Brain microvascular endothelial cell (primary cell): Measurements from ENCODE around the gene SLC7A6.

Source experiments
- DNase-seq: peaks from one replicate; pipeline ENCODE4 v3.0.0-alpha.2; 2020
- H3K27ac ChIP-seq: fragments of 250-450 bp; sonication (Bioruptor Pico); 2 replicates; pipeline ENCODE4 v1.5.1; 2020; ENCODE audit warnings: mild to moderate bottlenecking, moderate library complexity
- H3K27me3 ChIP-seq: fragments of 250-450 bp; sonication (Bioruptor Pico); replicated peaks from 2 replicates; pipeline ENCODE4 v1.5.1; 2020; ENCODE audit warnings: mild to moderate bottlenecking
- H3K36me3 ChIP-seq: fragments of 250-450 bp; sonication (Bioruptor Pico); replicated peaks from 2 replicates; pipeline ENCODE4 v1.5.1; 2020; ENCODE audit warnings: mild to moderate bottlenecking
- H3K4me3 ChIP-seq: 2 replicates; pipeline ENCODE4 v1.5.1; 2011; ENCODE audit warnings: low read depth, mild to moderate bottlenecking, control low read depth, low read length, moderate library complexity
- in situ Hi-C: cut with HindIII; loops from 2 replicates; pipeline ENCODE4 v1.10.0; 2017; ENCODE audit warnings: low sequenced_read_pairs, low pct_ligation_motif_present
- TF ChIP-seq, protein P1 (sequence below): IDR thresholded peaks from 2 replicates; pipeline ENCODE4 v1.5.1; 2011; ENCODE audit warnings: low read depth, mild to moderate bottlenecking, moderate library complexity, low read length, control low read depth, inconsistent platforms; ENCODE audit errors: missing control alignments

Gene SLC7A6

DNA sequence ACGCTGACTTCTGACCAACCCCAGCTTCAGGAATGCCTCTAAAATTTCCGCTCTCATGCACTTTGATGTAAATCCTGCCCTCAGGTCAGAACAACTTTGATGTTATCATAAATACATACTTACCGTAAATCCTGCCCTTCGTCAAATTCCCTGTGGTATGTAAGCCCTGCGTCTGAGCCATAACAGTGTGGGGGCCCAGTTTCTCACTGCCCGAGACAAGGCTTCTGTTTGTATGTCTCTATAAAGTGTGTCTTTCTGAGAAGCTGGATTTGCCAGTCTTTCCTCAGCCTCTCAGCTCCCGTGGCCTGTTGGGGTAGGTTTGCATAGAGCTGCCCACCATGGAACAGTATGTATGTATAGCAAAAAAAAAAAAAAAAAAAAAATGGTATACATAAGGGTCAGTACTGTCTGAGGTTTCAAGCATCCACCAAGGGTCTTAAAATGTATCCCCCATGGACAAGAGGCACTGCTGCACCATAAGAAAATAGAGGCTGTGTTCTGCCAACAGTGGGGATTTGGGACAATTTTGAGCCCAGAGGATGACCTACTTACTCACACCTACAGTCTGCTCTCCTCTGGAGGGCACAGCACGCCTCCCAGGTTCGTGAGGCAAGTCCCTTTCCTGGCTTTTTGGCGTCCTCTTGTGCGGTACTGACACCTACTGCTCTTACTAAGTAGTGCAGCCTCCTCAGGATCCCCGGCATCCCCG, 64.0 kb downstream of the SLC7A6 start:
- peaks cover 6% of the 10 kb centered on the region for H3K36me3 ChIP-seq
- H3K27ac ChIP-seq: no peak overlapping the region
- no peak overlapping the region for H3K4me3 ChIP-seq
- TF ChIP-seq, protein P1, sequence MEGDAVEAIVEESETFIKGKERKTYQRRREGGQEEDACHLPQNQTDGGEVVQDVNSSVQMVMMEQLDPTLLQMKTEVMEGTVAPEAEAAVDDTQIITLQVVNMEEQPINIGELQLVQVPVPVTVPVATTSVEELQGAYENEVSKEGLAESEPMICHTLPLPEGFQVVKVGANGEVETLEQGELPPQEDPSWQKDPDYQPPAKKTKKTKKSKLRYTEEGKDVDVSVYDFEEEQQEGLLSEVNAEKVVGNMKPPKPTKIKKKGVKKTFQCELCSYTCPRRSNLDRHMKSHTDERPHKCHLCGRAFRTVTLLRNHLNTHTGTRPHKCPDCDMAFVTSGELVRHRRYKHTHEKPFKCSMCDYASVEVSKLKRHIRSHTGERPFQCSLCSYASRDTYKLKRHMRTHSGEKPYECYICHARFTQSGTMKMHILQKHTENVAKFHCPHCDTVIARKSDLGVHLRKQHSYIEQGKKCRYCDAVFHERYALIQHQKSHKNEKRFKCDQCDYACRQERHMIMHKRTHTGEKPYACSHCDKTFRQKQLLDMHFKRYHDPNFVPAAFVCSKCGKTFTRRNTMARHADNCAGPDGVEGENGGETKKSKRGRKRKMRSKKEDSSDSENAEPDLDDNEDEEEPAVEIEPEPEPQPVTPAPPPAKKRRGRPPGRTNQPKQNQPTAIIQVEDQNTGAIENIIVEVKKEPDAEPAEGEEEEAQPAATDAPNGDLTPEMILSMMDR: peak; percentile 94
- H3K27me3 ChIP-seq: no peaks in the 10 kb centered on the region
- peak; percentile 77 for DNase-seq
- in situ Hi-C loops: no loop called here

GRCh38 chr16:68328860-68329390, 64.6 kb downstream of the SLC7A6 start:
- in situ Hi-C loops: no loop called here
- no peak for DNase-seq
- H3K36me3 ChIP-seq: peaks cover 6% of the 10 kb centered on the region
- no peak overlapping the region for H3K4me3 ChIP-seq
- H3K27me3 ChIP-seq: no peaks in the 10 kb centered on the region
- H3K27ac ChIP-seq: no peak overlapping the region
- TF ChIP-seq, protein P1: no peak

- TF ChIP-seq, protein P1: no peak
- no peaks in the 10 kb centered on the region for H3K27me3 ChIP-seq
- peak overlapping the region; percentile 79 for H3K27ac ChIP-seq
- DNase-seq: peak; percentile 32
- no peaks in the 10 kb centered on the region for H3K36me3 ChIP-seq
- in situ Hi-C loops: no loop called here
- H3K4me3 ChIP-seq: no peak overlapping the region
These were observed 67.6 kb downstream of the SLC7A6 start for GRCh38 chr16:68331879-68332410.

DNA sequence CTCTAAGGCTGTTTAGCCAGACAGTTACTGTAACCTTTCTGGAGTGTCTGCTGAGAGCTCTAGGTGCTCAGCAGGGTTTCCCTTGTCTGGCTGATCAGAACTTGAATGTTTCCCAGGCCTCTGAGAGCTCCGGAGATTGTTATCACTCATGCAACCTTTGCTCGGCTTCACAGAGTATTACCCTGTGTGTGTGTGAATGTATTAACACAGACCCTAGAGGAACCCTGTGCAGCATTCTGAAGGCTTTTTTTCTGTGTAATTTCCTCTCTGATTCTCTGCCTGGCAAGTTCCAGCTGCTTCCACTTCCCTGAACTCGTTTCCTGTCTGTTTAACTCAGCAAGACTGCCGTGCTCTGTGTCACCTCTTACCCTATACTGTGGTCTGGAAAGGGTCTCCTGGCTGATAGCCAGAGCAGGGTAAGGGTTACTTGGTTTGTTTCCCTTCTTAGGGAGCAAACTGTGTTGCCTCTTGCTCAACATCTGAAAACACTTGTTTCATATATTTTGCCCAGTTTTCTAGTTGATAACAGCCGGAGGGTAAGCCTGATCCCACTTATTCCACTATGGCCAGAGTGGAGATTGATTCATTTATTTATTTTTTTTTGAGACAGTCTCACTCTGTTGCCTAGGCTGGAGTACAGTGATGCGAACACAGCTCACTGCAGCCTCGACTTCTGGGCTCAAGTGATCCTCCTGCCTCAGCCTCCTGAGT, 68.2 kb downstream of the SLC7A6 start:
- H3K4me3 ChIP-seq: no peak overlapping the region
- TF ChIP-seq, protein P1: no peak
- peaks cover 3% of the 10 kb centered on the region for H3K36me3 ChIP-seq
- peak; percentile 69 for DNase-seq
- H3K27me3 ChIP-seq: no peaks in the 10 kb centered on the region
- in situ Hi-C loops: no loop called here
- H3K27ac ChIP-seq: peak overlapping the region; percentile 79

DNA sequence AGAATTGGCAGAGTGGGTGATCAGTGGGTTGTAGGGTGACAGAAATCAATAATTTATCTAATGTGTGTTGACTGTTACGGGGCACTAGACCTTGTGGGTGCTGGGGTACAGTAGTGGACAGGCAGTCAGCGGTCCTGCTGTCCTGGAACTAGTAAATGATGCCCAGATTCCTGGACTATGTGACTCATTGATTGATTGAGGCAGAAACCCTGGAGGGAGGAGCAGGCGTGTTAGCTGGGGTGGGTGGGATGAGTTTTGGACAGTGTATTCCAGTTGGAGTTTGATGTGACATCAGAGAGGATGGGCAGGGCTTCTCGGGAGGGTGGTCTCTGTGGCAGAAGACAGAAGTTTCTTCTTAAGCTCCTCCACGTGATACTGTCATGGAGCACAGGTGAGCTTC, 70.8 kb downstream of the SLC7A6 start:
- TF ChIP-seq, protein P1: no peak
- Histone ChIP-seq H3K36me3 (peaks cover 19% of the 10 kb centered on the region), H3K27ac (no peak overlapping the region), H3K27me3 (no peaks in the 10 kb centered on the region), H3K4me3 (no peak overlapping the region)
- in situ Hi-C loops: no loop called here
- no peak for DNase-seq
